ENCODE data around the gene MPP2. TPM values are rescaled to one million over a fixed set of nuclear protein-coding genes. Genes with fewer than 3 reads are reported as not detected.
A peak's percentile ranks its signal among the peaks of the same experiment; 100 is the strongest.

MPP2 gene
- total and polyA plus RNA-seq, 2 of the 13 experiments (the other 11 are each of a cell fraction or from before 2014, with no cell fraction given), result 0.20 to 1.7 TPM

GRCh38 chr17:43860927-43861622, 46.3 kb downstream of the MPP2 start:
- 8% methylated on average over 9 of the region's 9 CpGs for WGBS (ENCODE audit: low lambda C conversion rate)

More at GRCh38 chr17:43860927-43861622, 46.3 kb downstream of the MPP2 start:
- CTCF ChIA-PET (ENCODE audit: low intra/inter-chr PET ratio, low total read pairs), result no interaction called here
- H2AFZ ChIP-seq (ENCODE audit: low read length), result no peak overlapping the region
- ATAC-seq, result no peak; the same call in 1 of the 3 replicates
- intact Hi-C loops (cut with micrococcal nuclease; ENCODE audit: unreplicated experiment), result no loop called here
- no peaks in the 10 kb centered on the region for H3K36me3 ChIP-seq (replicated peaks in 1 of 2; ENCODE audit: control insufficient read depth in 1 of 2, insufficient read depth in 2 of 2, low read length in 2 of 2)
- no peak overlapping the region for H3K4me3 ChIP-seq (replicated peaks in 1 of 3; ENCODE audit: insufficient read depth in 1 of 3, low read depth in 2 of 3, low read length in 3 of 3)
- POLR2A ChIA-PET, result no interaction called here
- H3K4me2 ChIP-seq (ENCODE audit: low read depth, low read length), result no peak overlapping the region
- FAIRE-seq, result no peak
- H3K79me2 ChIP-seq (ENCODE audit: insufficient read depth, low read length), result no peaks in the 10 kb centered on the region
- H3K9me3 ChIP-seq (ENCODE audit: low read length), result no peaks in the 10 kb centered on the region
- H3K9ac ChIP-seq (ENCODE audit: insufficient read depth, low read depth, low read length), result no peak overlapping the region
- TF ChIP-seq ZNF512B (CRISPR knock-in tag; IDR thresholded peaks at IDR 0.05; ENCODE audit: borderline replicate concordance) (no peak), ZBTB7A (CRISPR knock-in tag; IDR thresholded peaks at IDR 0.05) (no peak), ZNF572 (CRISPR knock-in tag; IDR thresholded peaks at IDR 0.05) (no peak), ZBTB26 (CRISPR knock-in tag; IDR thresholded peaks at IDR 0.05; ENCODE audit: borderline replicate concordance) (0 out of 2 replicates have a peak, but pooled peaks have one; percentile 19), FOXA3 (CRISPR knock-in tag; IDR thresholded peaks at IDR 0.05) (no peak)
- H3K27ac ChIP-seq (ENCODE audit: extremely low read length, insufficient read depth, low read length), result no peak overlapping the region
- in situ Hi-C loops (cut with HindIII; ENCODE audit: extremely low pct_ligation_motif_present, low pct_unique_long_range_greater_than_20kb), result no loop called here
- no TSS peak for BruUV-seq (replicated peaks)
- peaks cover 15 to 86% of the 10 kb centered on the region in 2 experiments for H3K27me3 ChIP-seq (ENCODE audit: control insufficient read depth in 1 of 2, insufficient read depth in 2 of 2, low read length in 2 of 2)
- no peaks in the 10 kb centered on the region for H3K4me1 ChIP-seq (ENCODE audit: insufficient read depth, low read length)
- no peaks in the 10 kb centered on the region for H4K20me1 ChIP-seq (ENCODE audit: insufficient read depth, low read length)
- DNase-seq (ENCODE audit: low spot score), result no peak

Measured in HepG2 (cell line).